SK-N-MC (cell line): ENCODE results near the gene TACC2.

Experiments used
- DNase-seq: peaks from one replicate; pipeline ENCODE4 v3.0.0-alpha.2; 2011; ENCODE audit warnings: low read depth, low spot score
- H3K27ac ChIP-seq: fragments of 200-600 bp; sonication (generic); 2 replicates; pipeline ENCODE4 v1.5.1; 2016; ENCODE audit warnings: mixed run types
- H3K36me3 ChIP-seq: fragments of 200-600 bp; sonication (generic); 2 replicates; pipeline ENCODE4 v1.6.1; 2017; ENCODE audit warnings: antibody characterized with exemption, low read length, mixed read lengths; ENCODE audit not compliant: insufficient read depth
- H3K4me3 ChIP-seq: fragments of 200-600 bp; sonication (generic); 2 replicates; pipeline ENCODE4 v1.5.1; 2016
- H3K9ac ChIP-seq: fragments of 200-600 bp; sonication (generic); 2 replicates; pipeline ENCODE4 v1.8.0; 2017; ENCODE audit warnings: mixed run types, mixed read lengths; ENCODE audit not compliant: insufficient read length
- H3K9me3 ChIP-seq: fragments of 200-600 bp; sonication (generic); 2 replicates; pipeline ENCODE4 v1.6.1; 2017; ENCODE audit warnings: low read depth, mild to moderate bottlenecking, antibody characterized with exemption, low read length, moderate library complexity, mixed read lengths
- EZH2 ChIP-seq: fragments of 200-600 bp; sonication (generic); IDR thresholded peaks from one replicate; pipeline ENCODE4 v1.6.1; 2017; ENCODE audit warnings: antibody characterized with exemption
- FOXP2 ChIP-seq: optimal IDR thresholded peaks from 2 replicates; pipeline ENCODE3; 2011; ENCODE audit warnings: mild to moderate bottlenecking, moderate library complexity; ENCODE audit not compliant: insufficient read depth; ENCODE audit errors: extremely low read length, control extremely low read depth
- POLR2AphosphoS5 ChIP-seq: IDR thresholded peaks from 2 replicates; pipeline ENCODE4 v1.6.1; 2012; ENCODE audit warnings: mild to moderate bottlenecking, low read depth, low read length, borderline replicate concordance

Gene TACC2

GRCh38 chr10:122049076-122049475 lies 60.1 kb downstream of the TACC2 start:
- Histone ChIP-seq H3K9me3 (no peaks in the 10 kb centered on the region), H3K36me3 (no peaks in the 10 kb centered on the region), H3K9ac (no peak overlapping the region), H3K4me3 (no peak overlapping the region), H3K27ac (no peak overlapping the region)
- no peak for DNase-seq
- TF ChIP-seq FOXP2 (no peak), POLR2AphosphoS5 (no peak), EZH2 (no peak)

GRCh38 chr10:122050311-122050710 lies 61.3 kb downstream of the TACC2 start:
- Histone ChIP-seq H3K9me3 (no peaks in the 10 kb centered on the region), H3K36me3 (no peaks in the 10 kb centered on the region), H3K4me3 (no peak overlapping the region), H3K9ac (no peak overlapping the region), H3K27ac (no peak overlapping the region)
- no peak for TF ChIP-seq POLR2AphosphoS5
- no peak for TF ChIP-seq EZH2
- TF ChIP-seq FOXP2: no peak
- no peak for DNase-seq

- no peak for TF ChIP-seq POLR2AphosphoS5
- no peak for TF ChIP-seq EZH2
- TF ChIP-seq FOXP2: no peak
- H3K9me3 ChIP-seq: no peaks in the 10 kb centered on the region
- no peak overlapping the region for H3K9ac ChIP-seq
- no peak overlapping the region for H3K4me3 ChIP-seq
- no peak for DNase-seq
- H3K27ac ChIP-seq: no peak overlapping the region
- H3K36me3 ChIP-seq: no peaks in the 10 kb centered on the region
Measured at GRCh38 chr10:122050811-122051210, 61.8 kb downstream of the TACC2 start.

GRCh38 chr10:122051609-122052385 lies 62.8 kb downstream of the TACC2 start:
- no peak for TF ChIP-seq POLR2AphosphoS5
- TF ChIP-seq FOXP2: no peak
- no peak for TF ChIP-seq EZH2
- H3K9ac ChIP-seq: no peak overlapping the region
- no peaks in the 10 kb centered on the region for H3K9me3 ChIP-seq
- H3K27ac ChIP-seq: no peak overlapping the region
- no peaks in the 10 kb centered on the region for H3K36me3 ChIP-seq
- peak; percentile 6 for DNase-seq
- no peak overlapping the region for H3K4me3 ChIP-seq

- no peak for DNase-seq
- H3K4me3 ChIP-seq: no peak overlapping the region
- no peak overlapping the region for H3K9ac ChIP-seq
- H3K9me3 ChIP-seq: no peaks in the 10 kb centered on the region
- TF ChIP-seq POLR2AphosphoS5: no peak
- TF ChIP-seq EZH2: no peak
- TF ChIP-seq FOXP2: no peak
- H3K27ac ChIP-seq: no peak overlapping the region
- no peaks in the 10 kb centered on the region for H3K36me3 ChIP-seq
Measured at GRCh38 chr10:122052701-122053100, 63.7 kb downstream of the TACC2 start.

- no peaks in the 10 kb centered on the region for H3K36me3 ChIP-seq
- no peak overlapping the region for H3K27ac ChIP-seq
- no peak for TF ChIP-seq FOXP2
- H3K9ac ChIP-seq: no peak overlapping the region
- no peak for DNase-seq
- no peaks in the 10 kb centered on the region for H3K9me3 ChIP-seq
- no peak overlapping the region for H3K4me3 ChIP-seq
Measured at GRCh38 chr10:122053314-122053713, 64.4 kb downstream of the TACC2 start.

GRCh38 chr10:122054048-122055025 lies 65.4 kb downstream of the TACC2 start:
- Histone ChIP-seq H3K4me3 (no peak overlapping the region), H3K9me3 (no peaks in the 10 kb centered on the region), H3K27ac (no peak overlapping the region), H3K36me3 (no peaks in the 10 kb centered on the region), H3K9ac (no peak overlapping the region)
- DNase-seq: no peak
- no peak for TF ChIP-seq FOXP2
- TF ChIP-seq EZH2: no peak
- no peak for TF ChIP-seq POLR2AphosphoS5

GRCh38 chr10:122055252-122055651 lies 66.3 kb downstream of the TACC2 start:
- Histone ChIP-seq H3K4me3 (no peak overlapping the region), H3K27ac (no peak overlapping the region), H3K9ac (no peak overlapping the region), H3K9me3 (no peaks in the 10 kb centered on the region), H3K36me3 (no peaks in the 10 kb centered on the region)
- DNase-seq: no peak
- no peak for TF ChIP-seq FOXP2
- no peak for TF ChIP-seq POLR2AphosphoS5
- no peak for TF ChIP-seq EZH2
